GM21526 (cell line): ENCODE measurements around the gene CACNB2.

Experiments used
- ATAC-seq: cut with Tn5 transposase; IDR thresholded peaks from one replicate; pipeline ENCODE4 v1.9.1; 2021; ENCODE audit warnings: moderate library complexity; ENCODE audit not compliant: unreplicated experiment, low FRiP score

Gene CACNB2

GRCh38 chr10:18325410-18325809 is 185.2 kb downstream of the CACNB2 start:
- no peak for ATAC-seq

GRCh38 chr10:18325889-18326531 is 185.8 kb downstream of the CACNB2 start:
- ATAC-seq, result no peak

- ATAC-seq, result no peak
Measured at GRCh38 chr10:18328941-18329340, 188.7 kb downstream of the CACNB2 start.

GRCh38 chr10:18332048-18332447 is 191.8 kb downstream of the CACNB2 start:
- ATAC-seq, result no peak

- ATAC-seq, result no peak
Measured at GRCh38 chr10:18332484-18332883, 192.3 kb downstream of the CACNB2 start.

- no peak for ATAC-seq
Measured at GRCh38 chr10:18333621-18334020, 193.4 kb downstream of the CACNB2 start.

- ATAC-seq, result no peak
Measured at GRCh38 chr10:18334116-18334867, 194.1 kb downstream of the CACNB2 start.

- no peak for ATAC-seq
Measured at GRCh38 chr10:18340496-18341051, 200.3 kb downstream of the CACNB2 start.

GRCh38 chr10:18341055-18341454 is 200.8 kb downstream of the CACNB2 start:
- ATAC-seq, result no peak

GRCh38 chr10:18343573-18343972 is 203.3 kb downstream of the CACNB2 start:
- ATAC-seq, result no peak

- no peak for ATAC-seq
Measured at GRCh38 chr10:18345308-18345707, 205.1 kb downstream of the CACNB2 start.

- ATAC-seq, result no peak
Measured at GRCh38 chr10:18350340-18350739, 210.1 kb downstream of the CACNB2 start.

- no peak for ATAC-seq
Measured at GRCh38 chr10:18351421-18351820, 211.2 kb downstream of the CACNB2 start.

- no peak for ATAC-seq
Measured at GRCh38 chr10:18352175-18352574, 212.0 kb downstream of the CACNB2 start.

- no peak for ATAC-seq
Measured at GRCh38 chr10:18359812-18360211, 219.6 kb downstream of the CACNB2 start.

- no peak for ATAC-seq
Measured at GRCh38 chr10:18362892-18363291, 222.7 kb downstream of the CACNB2 start.

- no peak for ATAC-seq
Measured at GRCh38 chr10:18364987-18365775, 225.0 kb downstream of the CACNB2 start.

- ATAC-seq, result no peak
Measured at GRCh38 chr10:18367840-18368239, 227.6 kb downstream of the CACNB2 start.

- no peak for ATAC-seq
Measured at GRCh38 chr10:18368273-18368672, 228.0 kb downstream of the CACNB2 start.

GRCh38 chr10:18368682-18369081 is 228.5 kb downstream of the CACNB2 start:
- ATAC-seq, result no peak

GRCh38 chr10:18369859-18370473 is 229.7 kb downstream of the CACNB2 start:
- no peak for ATAC-seq
